Testis (tissue), 2 donors: ENCODE measurements around the gene APOL5.

ENCODE experiments used
- CTCF ChIP-seq, 3 experiments: fragments of 450-650 bp in 2 of 3; fragments of 200-600 bp in 1 of 3; sonication (generic) in 1 of 3; IDR thresholded peaks; one replicate each; pipeline ENCODE4 v1.5.1; 2016 to 2019; ENCODE audit warnings: antibody characterized with exemption in 3 of 3, mild to moderate bottlenecking in 2 of 3, moderate library complexity in 1 of 3
- POLR2A ChIP-seq: fragments of 450-650 bp; IDR thresholded peaks from one replicate; pipeline ENCODE4 v1.6.1; 2017; ENCODE audit warnings: antibody characterized with exemption, mild to moderate bottlenecking, moderate library complexity

- TF ChIP-seq CTCF (IDR thresholded peaks at IDR 0.05), result no peak
- no peak for TF ChIP-seq POLR2A
Measured at GRCh38 chr22:35703861-35704584, 13.6 kb upstream of the APOL5 start.
